Thyroid gland (tissue), 4 donors: Measurements from ENCODE around the gene PRELID1.

ENCODE experiments used
- POLR2A ChIP-seq, 2 donors: fragments of 450-650 bp; IDR thresholded peaks; one replicate each; pipeline ENCODE4 v1.6.1; 2017; ENCODE audit warnings: antibody characterized with exemption in 2 of 2, mild to moderate bottlenecking in 2 of 2, moderate library complexity in 1 of 2
- TF ChIP-seq, protein P1 (sequence below), 6 experiments: fragments of 200-600 bp in 3 of 6; fragments of 450-650 bp in 3 of 6; sonication (generic) in 3 of 6; IDR thresholded peaks; one replicate each; pipeline ENCODE4 v1.5.1; 2016 to 2019; ENCODE audit warnings: antibody characterized with exemption in 6 of 6, mild to moderate bottlenecking in 2 of 6, inconsistent platforms in 1 of 6, moderate library complexity in 1 of 6

DNA sequence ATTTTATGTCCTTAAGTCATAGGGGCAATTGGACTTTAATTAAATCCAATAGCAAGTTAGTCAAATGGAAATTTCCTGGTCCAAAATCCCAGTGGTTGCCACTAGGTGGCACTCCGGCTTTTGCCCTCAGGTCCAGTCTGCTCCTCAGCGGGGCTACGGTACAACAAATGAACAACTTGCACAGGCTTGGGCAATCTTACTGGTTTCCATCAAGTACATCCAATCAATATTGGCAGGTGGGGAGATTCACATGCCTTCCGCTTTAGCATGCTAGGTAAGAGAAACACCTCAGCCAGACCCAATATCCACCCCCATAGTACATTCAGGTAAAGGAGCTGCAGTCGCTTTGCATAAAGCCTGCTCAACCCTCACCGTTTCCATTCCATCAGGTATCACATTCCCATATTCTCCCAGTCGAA lies 14.4 kb downstream of the PRELID1 start:
- TF ChIP-seq, protein P1, sequence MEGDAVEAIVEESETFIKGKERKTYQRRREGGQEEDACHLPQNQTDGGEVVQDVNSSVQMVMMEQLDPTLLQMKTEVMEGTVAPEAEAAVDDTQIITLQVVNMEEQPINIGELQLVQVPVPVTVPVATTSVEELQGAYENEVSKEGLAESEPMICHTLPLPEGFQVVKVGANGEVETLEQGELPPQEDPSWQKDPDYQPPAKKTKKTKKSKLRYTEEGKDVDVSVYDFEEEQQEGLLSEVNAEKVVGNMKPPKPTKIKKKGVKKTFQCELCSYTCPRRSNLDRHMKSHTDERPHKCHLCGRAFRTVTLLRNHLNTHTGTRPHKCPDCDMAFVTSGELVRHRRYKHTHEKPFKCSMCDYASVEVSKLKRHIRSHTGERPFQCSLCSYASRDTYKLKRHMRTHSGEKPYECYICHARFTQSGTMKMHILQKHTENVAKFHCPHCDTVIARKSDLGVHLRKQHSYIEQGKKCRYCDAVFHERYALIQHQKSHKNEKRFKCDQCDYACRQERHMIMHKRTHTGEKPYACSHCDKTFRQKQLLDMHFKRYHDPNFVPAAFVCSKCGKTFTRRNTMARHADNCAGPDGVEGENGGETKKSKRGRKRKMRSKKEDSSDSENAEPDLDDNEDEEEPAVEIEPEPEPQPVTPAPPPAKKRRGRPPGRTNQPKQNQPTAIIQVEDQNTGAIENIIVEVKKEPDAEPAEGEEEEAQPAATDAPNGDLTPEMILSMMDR (IDR thresholded peaks at IDR 0.05) = peak; percentile 74 to 86 (median 83)
- TF ChIP-seq POLR2A (IDR thresholded peaks at IDR 0.05) = no peak
